Left renal pelvis (tissue), 4 donors: Measurements from ENCODE around the gene EML6. TPM values are rescaled to one million over a fixed set of nuclear protein-coding genes. Genes with fewer than 3 reads are reported as not detected.

Source experiments
- DNase-seq, 4 donors: peaks; one replicate each; pipeline ENCODE4 v3.0.0-alpha.2; 2013; ENCODE audit warnings: low read depth in 4 of 4, low spot score in 3 of 4
- polyA plus RNA-seq, 4 donors: library from polyadenylated mRNA; unstranded; fragments of 120-200 nt; gene quantifications; one replicate each; pipeline ENCODE4 v1.2.1, GENCODE V29; 2013; ENCODE audit not compliant: insufficient read length in 4 of 4

EML6 gene
- polyA plus RNA-seq, 4 donors: 0.49 to 17.2 (median 12.2) TPM

- peak in 1 of 4 donors; percentile 50 for DNase-seq
Observed at GRCh38 chr2:54704688-54705605, 18.5 kb upstream of the EML6 start.

- DNase-seq: no peak
Observed at GRCh38 chr2:54706622-54707021, 16.8 kb upstream of the EML6 start.

- peak in 2 of 4 donors; percentile 24 to 55 for DNase-seq
Observed at GRCh38 chr2:54708584-54709335, 14.7 kb upstream of the EML6 start.

GRCh38 chr2:54709336-54709809 is 14.1 kb upstream of the EML6 start:
- DNase-seq: peak in 2 of 4 donors; percentile 23 to 34

GRCh38 chr2:54710216-54710615 is 13.2 kb upstream of the EML6 start:
- no peak for DNase-seq

GRCh38 chr2:54712516-54712915 is 10.9 kb upstream of the EML6 start:
- no peak for DNase-seq

GRCh38 chr2:54714996-54715395 is 8.5 kb upstream of the EML6 start:
- DNase-seq: no peak

- no peak for DNase-seq
Observed at GRCh38 chr2:54716375-54716774, 7.1 kb upstream of the EML6 start.

GRCh38 chr2:54720563-54720962 is 2.9 kb upstream of the EML6 start:
- no peak for DNase-seq

GRCh38 chr2:54722641-54723040 is 821 bp upstream of the EML6 start:
- no peak for DNase-seq

GRCh38 chr2:54723996-54724559 is 616 bp downstream of the EML6 start:
- no peak for DNase-seq

GRCh38 chr2:54724560-54725342 is 1.3 kb downstream of the EML6 start:
- no peak for DNase-seq

GRCh38 chr2:54725343-54726099 is 2.1 kb downstream of the EML6 start:
- DNase-seq: no peak

- DNase-seq: no peak
Observed at GRCh38 chr2:54726431-54726830, 3.0 kb downstream of the EML6 start.

GRCh38 chr2:54726940-54727339 is 3.5 kb downstream of the EML6 start:
- no peak for DNase-seq

- DNase-seq: no peak
Observed at GRCh38 chr2:54728669-54729120, 5.2 kb downstream of the EML6 start.

- no peak for DNase-seq
Observed at GRCh38 chr2:54735636-54736035, 12.2 kb downstream of the EML6 start.

- DNase-seq: no peak
Observed at GRCh38 chr2:54738281-54738680, 14.8 kb downstream of the EML6 start.

GRCh38 chr2:54740333-54740732 is 16.9 kb downstream of the EML6 start:
- DNase-seq: no peak

GRCh38 chr2:54741250-54741649 is 17.8 kb downstream of the EML6 start:
- DNase-seq: no peak
